HEK293 (cell line): ENCODE measurements around the gene PCSK2.

Source experiments
- EGR2 ChIP-seq: fragments of 450-650 bp; formaldehyde crosslinking; IDR thresholded peaks from 2 replicates; pipeline ENCODE4 v1.5.1; 2016; ENCODE audit warnings: low read depth, missing biosample characterization, missing genetic modification characterization
- HOXA7 ChIP-seq: sonication (generic); formaldehyde crosslinking; IDR thresholded peaks from 2 replicates; pipeline ENCODE4 v1.8.1; 2022; ENCODE audit warnings: missing genetic modification reagents, borderline replicate concordance
- MEIS1 ChIP-seq: sonication (generic); formaldehyde crosslinking; IDR thresholded peaks from 2 replicates; pipeline ENCODE4 v1.8.1; 2022; ENCODE audit warnings: missing genetic modification reagents, mild to moderate bottlenecking, borderline replicate concordance
- ZBTB21 ChIP-seq: fragments of 450-650 bp; formaldehyde crosslinking; IDR thresholded peaks from 2 replicates; pipeline ENCODE4 v1.5.1; 2017; ENCODE audit warnings: missing biosample characterization, missing genetic modification characterization
- ZNF202 ChIP-seq: fragments of 450-650 bp; formaldehyde crosslinking; IDR thresholded peaks from 2 replicates; pipeline ENCODE4 v1.5.1; 2016; ENCODE audit warnings: missing biosample characterization, missing genetic modification characterization, borderline replicate concordance
- ZNF544 ChIP-seq: fragments of 450-650 bp; formaldehyde crosslinking; IDR thresholded peaks from 2 replicates; pipeline ENCODE4 v1.5.0; 2017; ENCODE audit warnings: missing biosample characterization, missing genetic modification characterization
- ZNF660 ChIP-seq: fragments of 450-650 bp; IDR thresholded peaks from 2 replicates; pipeline ENCODE4 v1.5.1; 2018; ENCODE audit warnings: missing biosample characterization, mild to moderate bottlenecking, missing genetic modification characterization
- TF ChIP-seq, protein P1 (sequence below): fragments of 450-650 bp; formaldehyde crosslinking; IDR thresholded peaks from 2 replicates; pipeline ENCODE4 v1.5.1; 2016; ENCODE audit warnings: missing biosample characterization, missing genetic modification characterization

DNA sequence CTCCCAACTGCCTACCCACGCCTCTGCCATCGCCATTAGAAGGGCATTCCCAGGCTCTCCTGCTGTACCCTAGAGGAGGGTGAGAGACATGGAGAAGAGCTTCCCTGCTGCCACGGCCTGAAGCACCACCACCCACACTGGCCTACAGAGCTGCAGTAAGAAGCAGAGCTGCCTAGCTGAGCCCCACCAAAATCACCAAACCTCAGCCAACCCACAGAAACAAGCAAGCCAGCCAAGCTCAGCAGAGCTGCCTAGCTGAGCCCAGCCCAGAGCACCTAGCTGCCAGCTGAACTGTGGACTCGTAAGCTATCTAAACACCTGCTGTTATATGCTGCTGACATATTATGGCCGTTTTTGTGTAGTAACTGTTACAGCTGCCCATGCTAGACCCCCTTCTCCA, 149.2 kb downstream of the PCSK2 start:
- TF ChIP-seq, protein P1, sequence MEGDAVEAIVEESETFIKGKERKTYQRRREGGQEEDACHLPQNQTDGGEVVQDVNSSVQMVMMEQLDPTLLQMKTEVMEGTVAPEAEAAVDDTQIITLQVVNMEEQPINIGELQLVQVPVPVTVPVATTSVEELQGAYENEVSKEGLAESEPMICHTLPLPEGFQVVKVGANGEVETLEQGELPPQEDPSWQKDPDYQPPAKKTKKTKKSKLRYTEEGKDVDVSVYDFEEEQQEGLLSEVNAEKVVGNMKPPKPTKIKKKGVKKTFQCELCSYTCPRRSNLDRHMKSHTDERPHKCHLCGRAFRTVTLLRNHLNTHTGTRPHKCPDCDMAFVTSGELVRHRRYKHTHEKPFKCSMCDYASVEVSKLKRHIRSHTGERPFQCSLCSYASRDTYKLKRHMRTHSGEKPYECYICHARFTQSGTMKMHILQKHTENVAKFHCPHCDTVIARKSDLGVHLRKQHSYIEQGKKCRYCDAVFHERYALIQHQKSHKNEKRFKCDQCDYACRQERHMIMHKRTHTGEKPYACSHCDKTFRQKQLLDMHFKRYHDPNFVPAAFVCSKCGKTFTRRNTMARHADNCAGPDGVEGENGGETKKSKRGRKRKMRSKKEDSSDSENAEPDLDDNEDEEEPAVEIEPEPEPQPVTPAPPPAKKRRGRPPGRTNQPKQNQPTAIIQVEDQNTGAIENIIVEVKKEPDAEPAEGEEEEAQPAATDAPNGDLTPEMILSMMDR (tag by site-specific recombination), result no peak
- TF ChIP-seq ZNF202 (tag by site-specific recombination) (no peak), ZNF660 (no peak), ZNF544 (tag by site-specific recombination) (no peak), MEIS1 (CRISPR knock-in tag) (no peak), EGR2 (tag by site-specific recombination) (no peak), HOXA7 (CRISPR knock-in tag) (no peak), ZBTB21 (tag by site-specific recombination) (no peak)
